ENCODE measurements around the gene NUP58.
A peak's percentile ranks its signal among the peaks of the same experiment; 100 is the strongest.

The NUP58 gene

GRCh38 chr13:25292301-25292700, 9.1 kb upstream of the NUP58 start:
- Histone ChIP-seq H3K4me1 (ENCODE audit: control insufficient read depth, insufficient read depth, low read depth, low read length) (peaks cover 2% of the 10 kb centered on the region), H2BK5ac (ENCODE audit: low read depth, low read length, poor library complexity, severe bottlenecking) (no peak overlapping the region), H3K9me3 (ENCODE audit: control insufficient read depth, low read length) (no peaks in the 10 kb centered on the region), H3K4me2 (ENCODE audit: low read length, poor library complexity, severe bottlenecking) (no peak overlapping the region), H3K23ac (ENCODE audit: low read length in 2 of 2) (no peak overlapping the region), H2BK12ac (ENCODE audit: low read length in 2 of 2) (no peak overlapping the region), H2BK15ac (ENCODE audit: low read depth, poor library complexity, severe bottlenecking) (no peak overlapping the region), H2AFZ (ENCODE audit: low read depth, low read length) (no peak overlapping the region), H2AK5ac (ENCODE audit: low read length, severe bottlenecking) (no peak overlapping the region), H3K18ac (ENCODE audit: low read depth in 1 of 2, low read length in 2 of 2) (no peak overlapping the region), H3K27me3 (ENCODE audit: control insufficient read depth in 1 of 2, insufficient read depth in 1 of 2, low read length in 2 of 2) (peaks cover 17 to 21% of the 10 kb centered on the region in 2 experiments), H3K4ac (ENCODE audit: low read depth in 1 of 2, low read length in 2 of 2) (no peak overlapping the region), H4K91ac (ENCODE audit: low read length) (no peak overlapping the region), H4K8ac (ENCODE audit: low read length) (no peak overlapping the region), H2BK120ac (ENCODE audit: low read depth, low read length) (no peak overlapping the region), H3K79me1 (replicated peaks; ENCODE audit: low read length, poor library complexity, severe bottlenecking) (no peaks in the 10 kb centered on the region), H3K14ac (ENCODE audit: low read length in 2 of 2) (no peak overlapping the region), H3K36me3 (ENCODE audit: control insufficient read depth in 1 of 2, insufficient read depth in 2 of 2, low read depth in 1 of 2, low read length in 2 of 2) (no peaks in the 10 kb centered on the region), H3K9ac (ENCODE audit: low read length) (no peak overlapping the region), H3K27ac (ENCODE audit: low read length, poor library complexity, severe bottlenecking) (peak overlapping the region; percentile 68), H3K4me3 (ENCODE audit: insufficient read depth in 1 of 2, low read depth in 1 of 2, low read length in 2 of 2) (no peak overlapping the region)
- WGBS, result 50% methylated on average over 1 of the region's 1 CpG
- DNase-seq, result peak; percentile 33

DNA sequence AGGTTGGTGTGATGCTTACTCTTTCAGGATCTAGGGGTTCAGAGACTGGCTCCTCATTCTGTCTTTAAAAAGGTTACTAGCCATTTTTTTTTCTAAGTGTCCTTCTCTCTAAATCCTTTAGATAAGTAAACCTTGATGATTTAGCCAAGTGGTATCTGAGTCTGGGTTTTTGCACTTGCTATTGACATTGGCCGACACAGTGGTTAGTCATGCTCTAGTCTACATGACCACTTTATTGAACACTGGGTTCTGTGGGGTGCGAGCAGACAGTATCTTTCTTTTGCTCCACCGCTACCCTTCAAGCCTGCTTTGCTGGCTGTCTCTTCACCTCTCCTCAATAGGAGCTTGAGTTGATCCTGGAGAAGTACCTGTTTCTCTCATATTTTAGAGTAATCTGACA, 6.2 kb upstream of the NUP58 start:
- no peak overlapping the region for H2BK15ac ChIP-seq (ENCODE audit: low read depth, poor library complexity, severe bottlenecking)
- H3K27me3 ChIP-seq (ENCODE audit: control insufficient read depth in 1 of 2, insufficient read depth in 1 of 2, low read length in 2 of 2), result peaks cover 17 to 21% of the 10 kb centered on the region in 2 experiments
- H3K27ac ChIP-seq (ENCODE audit: low read length, poor library complexity, severe bottlenecking), result no peak overlapping the region
- WGBS, result 100% methylated on average over 2 of the region's 3 CpGs
- no peak overlapping the region for H3K23ac ChIP-seq (ENCODE audit: low read length in 2 of 2)
- no peak overlapping the region for H2BK5ac ChIP-seq (ENCODE audit: low read depth, low read length, poor library complexity, severe bottlenecking)
- H4K91ac ChIP-seq (ENCODE audit: low read length), result no peak overlapping the region
- H3K36me3 ChIP-seq (ENCODE audit: control insufficient read depth in 1 of 2, insufficient read depth in 2 of 2, low read depth in 1 of 2, low read length in 2 of 2), result no peaks in the 10 kb centered on the region
- H2AFZ ChIP-seq (ENCODE audit: low read depth, low read length), result no peak overlapping the region
- H2AK5ac ChIP-seq (ENCODE audit: low read length, severe bottlenecking), result no peak overlapping the region
- H3K4ac ChIP-seq (ENCODE audit: low read depth in 1 of 2, low read length in 2 of 2), result no peak overlapping the region
- no peak overlapping the region for H3K4me2 ChIP-seq (ENCODE audit: low read length, poor library complexity, severe bottlenecking)
- no peak overlapping the region for H2BK12ac ChIP-seq (ENCODE audit: low read length in 2 of 2)
- no peaks in the 10 kb centered on the region for H3K9me3 ChIP-seq (ENCODE audit: control insufficient read depth, low read length)
- peaks cover 2% of the 10 kb centered on the region for H3K4me1 ChIP-seq (ENCODE audit: control insufficient read depth, insufficient read depth, low read depth, low read length)
- no peak overlapping the region for H3K14ac ChIP-seq (ENCODE audit: low read length in 2 of 2)
- H3K18ac ChIP-seq (ENCODE audit: low read depth in 1 of 2, low read length in 2 of 2), result no peak overlapping the region
- no peak overlapping the region for H2BK120ac ChIP-seq (ENCODE audit: low read depth, low read length)
- H3K9ac ChIP-seq (ENCODE audit: low read length), result no peak overlapping the region
- H4K8ac ChIP-seq (ENCODE audit: low read length), result no peak overlapping the region
- no peaks in the 10 kb centered on the region for H3K79me1 ChIP-seq (replicated peaks; ENCODE audit: low read length, poor library complexity, severe bottlenecking)
- DNase-seq, result no peak
- H3K4me3 ChIP-seq (ENCODE audit: insufficient read depth in 1 of 2, low read depth in 1 of 2, low read length in 2 of 2), result no peak overlapping the region

DNA sequence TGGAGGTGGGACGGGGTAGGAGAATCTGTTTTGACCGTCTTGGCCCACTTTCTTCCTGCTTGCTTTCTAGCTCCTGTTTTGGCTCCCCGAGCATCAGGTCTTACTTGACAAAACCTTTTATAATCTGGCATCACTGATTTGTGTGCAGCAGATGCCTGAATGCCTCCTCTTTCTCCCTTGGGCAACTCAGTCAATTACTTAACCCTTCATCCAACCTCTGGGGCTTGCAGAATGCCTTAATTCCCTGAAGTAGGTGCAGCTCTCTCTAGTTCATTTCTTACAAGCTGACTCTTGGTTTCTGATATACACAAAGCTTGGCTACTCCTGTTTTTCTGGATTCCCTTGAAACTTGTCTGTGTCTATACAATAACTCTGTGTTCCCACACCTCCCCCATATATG, 5.7 kb upstream of the NUP58 start:
- H3K4me2 ChIP-seq (ENCODE audit: low read length, poor library complexity, severe bottlenecking), result no peak overlapping the region
- no peak overlapping the region for H3K18ac ChIP-seq (ENCODE audit: low read depth in 1 of 2, low read length in 2 of 2)

GRCh38 chr13:25300861-25301346, 521 bp upstream of the NUP58 start:
- Histone ChIP-seq H3K79me1 (replicated peaks; ENCODE audit: low read length, poor library complexity, severe bottlenecking) (peaks cover 4% of the 10 kb centered on the region), H3K36me3 (ENCODE audit: control insufficient read depth in 1 of 2, insufficient read depth in 2 of 2, low read depth in 1 of 2, low read length in 2 of 2) (peaks cover 6 to 23% of the 10 kb centered on the region in 2 experiments)
- 82% methylated on average over 33 of the region's 33 CpGs for WGBS

More for the DNA sequence above, 5.7 kb upstream of the NUP58 start:
- Histone ChIP-seq H3K23ac (ENCODE audit: low read length in 2 of 2) (no peak overlapping the region), H4K91ac (ENCODE audit: low read length) (no peak overlapping the region), H3K14ac (ENCODE audit: low read length in 2 of 2) (no peak overlapping the region), H2BK120ac (ENCODE audit: low read depth, low read length) (no peak overlapping the region), H2BK5ac (ENCODE audit: low read depth, low read length, poor library complexity, severe bottlenecking) (no peak overlapping the region), H2AK5ac (ENCODE audit: low read length, severe bottlenecking) (no peak overlapping the region), H3K27me3 (ENCODE audit: control insufficient read depth in 1 of 2, insufficient read depth in 1 of 2, low read length in 2 of 2) (peaks cover 17 to 21% of the 10 kb centered on the region in 2 experiments), H3K79me1 (replicated peaks; ENCODE audit: low read length, poor library complexity, severe bottlenecking) (peaks cover under 1% of the 10 kb centered on the region), H4K8ac (ENCODE audit: low read length) (no peak overlapping the region), H3K9me3 (ENCODE audit: control insufficient read depth, low read length) (no peaks in the 10 kb centered on the region), H2BK15ac (ENCODE audit: low read depth, poor library complexity, severe bottlenecking) (no peak overlapping the region), H3K36me3 (ENCODE audit: control insufficient read depth in 1 of 2, insufficient read depth in 2 of 2, low read depth in 1 of 2, low read length in 2 of 2) (no peaks in the 10 kb centered on the region), H3K4me3 (ENCODE audit: insufficient read depth in 1 of 2, low read depth in 1 of 2, low read length in 2 of 2) (no peak overlapping the region), H2BK12ac (ENCODE audit: low read length in 2 of 2) (no peak overlapping the region), H3K4me1 (ENCODE audit: control insufficient read depth, insufficient read depth, low read depth, low read length) (peaks cover 2% of the 10 kb centered on the region), H2AFZ (ENCODE audit: low read depth, low read length) (no peak overlapping the region), H3K4ac (ENCODE audit: low read depth in 1 of 2, low read length in 2 of 2) (no peak overlapping the region), H3K27ac (ENCODE audit: low read length, poor library complexity, severe bottlenecking) (no peak overlapping the region), H3K9ac (ENCODE audit: low read length) (no peak overlapping the region)
- no peak for DNase-seq
- 79% methylated on average over 3 of the region's 3 CpGs for WGBS

More at GRCh38 chr13:25300861-25301346, 521 bp upstream of the NUP58 start:
- Histone ChIP-seq H3K4me1 (ENCODE audit: control insufficient read depth, insufficient read depth, low read depth, low read length) (peaks cover 10% of the 10 kb centered on the region), H3K27ac (ENCODE audit: low read length, poor library complexity, severe bottlenecking) (peak overlapping the region; percentile 76), H3K4me3 (ENCODE audit: insufficient read depth in 1 of 2, low read depth in 1 of 2, low read length in 2 of 2) (peak overlapping the region in 1 of 2 experiments; percentile 98), H2AK5ac (ENCODE audit: low read length, severe bottlenecking) (peak overlapping the region; percentile 53), H2BK12ac (ENCODE audit: low read length in 2 of 2) (peak overlapping the region in 1 of 2 experiments; percentile 73), H2BK15ac (ENCODE audit: low read depth, poor library complexity, severe bottlenecking) (peak overlapping the region; percentile 96), H3K23ac (ENCODE audit: low read length in 2 of 2) (no peak overlapping the region), H2BK120ac (ENCODE audit: low read depth, low read length) (peak overlapping the region; percentile 21), H3K9ac (ENCODE audit: low read length) (peak overlapping the region; percentile 98), H3K18ac (ENCODE audit: low read depth in 1 of 2, low read length in 2 of 2) (peak overlapping the region; percentile 11 to 73), H3K27me3 (ENCODE audit: control insufficient read depth in 1 of 2, insufficient read depth in 1 of 2, low read length in 2 of 2) (peaks cover 9 to 13% of the 10 kb centered on the region in 2 experiments), H4K91ac (ENCODE audit: low read length) (peak overlapping the region; percentile 23), H2BK5ac (ENCODE audit: low read depth, low read length, poor library complexity, severe bottlenecking) (no peak overlapping the region), H4K8ac (ENCODE audit: low read length) (peak overlapping the region; percentile 100), H3K4ac (ENCODE audit: low read depth in 1 of 2, low read length in 2 of 2) (peak overlapping the region; percentile 78 to 84), H3K14ac (ENCODE audit: low read length in 2 of 2) (no peak overlapping the region), H3K4me2 (ENCODE audit: low read length, poor library complexity, severe bottlenecking) (peak overlapping the region; percentile 51), H3K9me3 (ENCODE audit: control insufficient read depth, low read length) (no peaks in the 10 kb centered on the region), H2AFZ (ENCODE audit: low read depth, low read length) (peak overlapping the region; percentile 91)
- no peak for DNase-seq
